ENCODE data around the gene CCDC59. TPM values are rescaled to one million over a fixed set of nuclear protein-coding genes. Genes with fewer than 3 reads are reported as not detected.

The CCDC59 gene
- total RNA-seq: 89.0 and 107 TPM in 2 replicates

DNA sequence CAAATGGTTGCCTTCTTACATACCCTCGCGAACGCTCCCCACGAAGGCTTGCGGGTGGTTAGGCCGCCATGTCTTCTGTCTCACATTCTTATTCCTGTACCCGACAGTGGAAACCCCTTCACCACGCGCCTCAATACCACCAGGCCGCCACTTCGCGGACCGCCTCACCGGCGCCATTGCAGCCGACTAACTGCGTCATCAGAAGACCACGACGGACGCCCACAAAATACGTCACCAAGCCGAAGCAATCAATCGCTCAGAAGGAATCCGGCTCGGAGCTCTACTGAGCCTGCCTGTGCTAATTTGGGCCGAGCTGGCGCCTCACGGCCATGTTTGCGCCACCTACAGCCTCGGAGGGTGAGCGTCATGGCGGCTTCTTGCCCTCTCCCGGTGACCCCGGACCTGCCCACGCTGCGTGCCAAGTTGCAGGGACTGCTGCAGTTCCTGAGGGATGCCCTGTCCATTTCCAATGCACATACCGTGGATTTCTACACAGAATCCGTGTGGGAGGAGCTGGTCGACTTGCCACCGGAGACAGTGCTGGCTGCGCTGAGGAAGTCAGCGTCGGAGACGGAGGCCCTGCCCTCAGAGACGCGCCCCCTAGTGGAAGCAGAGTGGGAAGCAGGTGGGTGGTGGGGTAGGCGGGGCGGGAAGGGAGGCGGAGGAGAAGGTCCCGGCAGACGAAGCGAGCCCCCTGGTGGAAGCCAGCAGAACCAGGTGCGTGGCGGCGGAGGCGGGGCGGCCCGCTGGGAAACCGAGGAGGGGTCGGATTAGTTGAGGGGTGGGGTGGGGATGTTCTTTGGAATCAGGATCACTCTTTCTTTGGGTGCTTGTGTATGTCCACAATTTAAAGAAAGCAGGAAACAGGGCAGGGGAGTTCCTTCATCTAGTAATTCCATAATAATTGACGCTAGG is at the start of gene CCDC59, which contains the start of gene METTL25:
TSS of gene CCDC59 (minus strand) at position 188 of the 915 bp plus-strand sequence. CDS start at position 177, 11 bp downstream.
TSS of gene METTL25 (plus strand) at position 330 of the 915 bp plus-strand sequence. CDS start at position 367, 37 bp downstream.

Other genes with a start within 250 kb of the CCDC59 start
- gene METTL25, start 142 bp upstream of the CCDC59 start, total RNA-seq: 11.1 and 11.7 TPM in 2 replicates

Measured in epithelial cell of umbilical artery (primary cell).